OCI-M1 (cell line): ENCODE results near the gene RAB35.

Source experiments
- DNase-seq: peaks from one replicate; lab custom pipeline; 2025; lab: John Stamatoyannopoulos, UW

The RAB35 gene

DNA sequence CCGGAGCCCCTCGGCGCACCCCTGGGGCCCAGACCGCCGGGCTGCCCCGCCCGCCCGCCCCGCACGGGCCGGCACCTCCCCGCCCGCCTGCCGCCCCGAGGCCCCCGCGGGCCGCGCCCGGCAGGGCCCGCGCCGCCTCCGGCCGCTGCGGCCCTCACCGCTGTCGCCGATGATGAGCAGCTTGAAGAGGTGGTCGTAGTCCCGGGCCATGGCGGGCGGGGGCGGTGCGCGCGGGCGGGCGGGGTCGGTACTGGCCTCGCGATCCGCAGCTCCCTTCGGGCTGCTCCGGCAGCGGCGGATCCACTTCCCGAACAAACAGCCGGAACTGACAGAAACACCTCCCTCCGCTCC, at the start of gene RAB35:
RAB35 (minus strand) TSS at position 313 of the 351 bp plus-strand sequence; CDS start at position 210, 103 bp downstream.
- DNase-seq: no peak

- no peak for DNase-seq
These were observed 47.7 kb upstream of the RAB35 start for GRCh38 chr12:120164293-120164692.

- DNase-seq: no peak
These were observed 46.2 kb upstream of the RAB35 start for GRCh38 chr12:120162763-120163162.

DNA sequence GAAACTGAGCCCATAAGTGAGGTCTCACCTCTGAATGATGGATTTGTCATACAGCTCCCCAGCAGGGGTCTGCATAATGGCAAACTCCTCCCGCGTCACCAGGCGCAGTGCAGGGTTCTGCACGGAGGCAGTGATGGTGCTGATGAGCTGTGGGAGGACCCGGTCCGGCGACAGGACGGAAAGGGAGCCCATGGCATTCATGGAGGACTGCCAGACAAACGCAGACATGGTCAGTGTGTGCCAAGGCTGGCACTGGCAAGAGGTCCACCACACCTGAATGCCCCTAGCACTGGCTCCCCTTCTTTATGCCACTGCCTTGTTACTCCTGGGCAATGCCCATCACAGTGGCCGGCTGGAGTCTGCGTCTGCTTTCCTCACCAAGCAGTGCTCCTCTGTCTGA, 45.3 kb upstream of the RAB35 start:
- no peak for DNase-seq

- no peak for DNase-seq
These were observed 43.1 kb upstream of the RAB35 start for GRCh38 chr12:120159509-120160237.

- DNase-seq: no peak
These were observed 41.8 kb upstream of the RAB35 start for GRCh38 chr12:120158351-120158750.

GRCh38 chr12:120157678-120158077, 41.1 kb upstream of the RAB35 start:
- no peak for DNase-seq

GRCh38 chr12:120156315-120157259, 40.0 kb upstream of the RAB35 start:
- DNase-seq: no peak

- DNase-seq: no peak
These were observed 38.5 kb upstream of the RAB35 start for GRCh38 chr12:120155072-120155471.

DNA sequence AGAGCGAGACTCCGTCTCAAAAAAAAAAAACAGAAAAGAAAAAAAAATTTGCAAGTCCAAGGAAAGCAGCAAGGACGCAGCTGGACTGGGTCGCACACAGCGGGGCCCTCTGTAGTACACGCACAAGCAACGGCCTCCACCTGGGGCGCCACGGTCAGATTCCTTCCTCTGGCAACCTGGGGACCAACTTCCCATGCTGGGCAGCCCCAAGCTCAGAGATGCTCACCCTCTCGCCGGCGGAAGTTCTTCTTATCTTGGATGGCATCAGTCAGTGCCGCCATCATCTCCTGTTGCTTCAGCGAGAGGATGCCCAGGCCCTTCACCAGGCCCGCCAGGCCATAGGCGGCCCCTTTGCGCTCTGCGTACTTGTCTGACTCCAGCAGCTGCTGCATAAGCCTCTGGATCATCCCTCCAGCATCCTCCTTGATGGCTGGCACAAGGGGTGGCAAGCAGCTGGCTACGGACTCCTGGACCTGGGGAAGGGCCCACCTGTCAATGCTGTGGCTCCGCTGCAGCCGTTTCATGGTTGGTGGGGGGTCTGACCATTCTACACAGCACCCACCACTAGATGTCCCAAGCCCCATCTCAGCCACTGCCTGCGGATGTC, 34.5 kb upstream of the RAB35 start:
- DNase-seq: no peak

DNA sequence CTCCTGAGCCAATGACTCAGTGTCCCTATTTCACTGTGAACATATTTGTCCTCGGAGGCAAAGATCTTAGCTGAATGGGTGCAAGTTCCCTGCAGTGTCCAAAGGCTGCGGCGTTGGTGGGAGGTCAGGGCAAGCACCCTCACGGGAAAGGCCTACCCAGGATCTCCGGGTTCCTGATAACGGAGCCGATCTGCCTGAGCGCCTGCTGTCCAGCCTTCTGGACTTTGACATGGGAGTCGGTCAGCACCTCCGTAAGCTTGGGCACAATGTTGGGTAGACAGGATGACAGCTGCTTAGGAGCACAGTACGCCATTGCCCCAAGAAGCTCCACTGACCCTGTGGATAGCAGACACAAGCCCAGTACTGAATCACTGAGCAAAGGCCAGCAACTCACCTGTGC, 31.5 kb upstream of the RAB35 start:
- no peak for DNase-seq

GRCh38 chr12:120145164-120145563, 28.6 kb upstream of the RAB35 start:
- no peak for DNase-seq

DNA sequence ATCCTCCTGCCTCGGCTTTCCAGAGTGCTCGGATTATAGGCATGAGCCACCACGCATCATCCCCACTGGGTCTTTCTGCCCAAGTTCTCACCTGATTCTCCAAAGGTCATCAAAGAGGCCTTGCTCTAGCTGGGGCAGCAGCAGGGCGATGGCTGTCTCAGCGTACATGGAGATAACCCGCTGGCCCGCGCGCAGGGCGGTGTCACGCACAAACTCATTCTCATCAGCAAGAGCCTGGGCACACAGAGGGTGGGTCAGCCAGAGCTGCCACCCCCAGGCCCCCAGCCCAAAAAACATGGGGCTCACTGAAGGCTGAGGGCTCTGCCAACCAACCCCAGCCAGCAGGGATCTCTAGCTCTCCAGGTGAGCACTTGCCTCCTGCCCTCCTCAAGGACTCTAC, 27.7 kb upstream of the RAB35 start:
- no peak for DNase-seq

DNA sequence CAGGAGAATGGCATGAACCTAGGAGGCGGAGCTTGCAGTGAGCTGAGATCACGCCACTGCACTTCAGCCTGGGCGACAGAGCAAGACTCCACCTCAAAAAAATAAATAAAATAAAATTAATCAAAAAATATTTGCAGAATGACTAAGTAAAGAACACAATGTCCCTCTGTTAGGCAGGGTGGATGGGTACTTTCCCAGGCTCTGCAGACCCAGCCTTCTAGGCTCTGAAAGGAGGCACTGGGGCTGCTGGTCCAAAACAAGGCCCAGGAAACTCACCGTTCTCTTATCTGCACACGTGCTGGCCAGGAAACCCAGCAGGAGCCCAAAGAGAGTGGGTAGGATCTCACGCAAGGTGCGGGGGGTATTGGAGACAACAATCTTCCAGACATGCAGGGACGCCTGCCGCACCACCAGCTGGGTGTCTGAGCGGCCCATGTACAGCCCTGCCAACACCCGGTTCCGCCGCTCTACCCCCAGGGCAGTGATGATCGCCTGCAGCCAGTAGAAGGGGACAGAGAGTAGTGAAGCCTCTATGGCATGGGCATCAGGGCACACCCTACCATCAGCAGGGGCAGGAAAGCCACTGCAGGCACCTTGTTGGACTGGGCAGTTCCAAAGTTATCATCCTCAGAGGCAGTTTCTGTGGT, 25.8 kb upstream of the RAB35 start:
- no peak for DNase-seq

DNA sequence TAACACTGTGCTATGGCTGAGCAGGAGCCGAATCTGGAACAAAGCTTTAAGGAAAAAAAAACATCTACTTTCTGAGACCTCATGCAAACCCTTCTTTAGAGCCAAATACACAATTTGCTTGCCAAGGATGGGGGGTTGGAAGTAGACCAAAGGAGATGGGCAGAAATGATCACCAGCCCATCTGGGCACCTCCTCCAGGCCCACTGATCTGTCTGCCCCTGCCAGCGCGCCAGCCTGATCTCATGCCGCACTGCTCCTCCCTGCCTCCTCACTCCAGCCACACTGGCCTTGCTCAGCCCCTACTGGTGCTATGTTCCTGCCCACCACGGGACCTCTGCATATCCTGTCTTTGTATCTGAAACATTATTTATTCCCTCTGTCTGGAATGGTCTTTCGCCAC, 24.8 kb upstream of the RAB35 start:
- DNase-seq: no peak

DNA sequence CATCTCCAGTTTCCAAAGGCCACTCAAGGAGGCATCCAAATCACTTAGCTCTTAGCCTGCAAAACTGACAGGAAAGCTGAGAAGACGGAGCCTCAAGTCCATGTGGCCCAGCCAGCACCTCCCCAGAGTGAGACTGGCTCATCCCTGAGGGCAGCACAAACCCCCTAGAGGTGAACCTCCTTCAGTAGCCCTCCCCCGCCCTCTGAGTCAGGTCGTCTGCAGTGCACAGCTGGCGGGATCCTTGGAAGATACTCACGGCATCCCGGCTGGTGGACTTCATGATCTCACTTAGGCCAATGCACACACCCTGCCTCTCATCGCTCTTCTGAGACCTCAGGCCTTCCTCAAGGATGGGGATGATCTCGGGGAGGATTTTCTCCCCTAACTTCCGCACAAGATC, 24.1 kb upstream of the RAB35 start:
- no peak for DNase-seq

GRCh38 chr12:120139958-120140357, 23.4 kb upstream of the RAB35 start:
- no peak for DNase-seq

DNA sequence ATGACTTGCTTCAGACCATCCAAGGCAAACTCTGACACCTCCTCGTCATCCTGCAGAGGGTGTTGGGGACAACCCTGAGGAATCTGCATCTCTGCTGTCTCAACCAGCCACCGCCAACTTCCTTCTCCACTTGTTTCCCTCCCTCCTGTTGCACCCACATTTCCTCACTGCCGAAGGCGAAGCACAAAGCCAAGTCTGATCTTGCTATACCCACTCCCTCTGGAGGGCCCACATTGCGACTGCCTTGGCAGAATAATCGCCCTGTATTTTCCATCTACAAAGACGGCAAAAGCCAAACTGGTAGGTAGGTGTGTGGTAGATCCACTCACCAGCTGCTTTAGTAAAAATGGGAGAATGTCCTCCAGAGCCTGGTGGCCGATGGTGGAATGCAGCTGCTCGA, 21.8 kb upstream of the RAB35 start:
- DNase-seq: no peak

DNA sequence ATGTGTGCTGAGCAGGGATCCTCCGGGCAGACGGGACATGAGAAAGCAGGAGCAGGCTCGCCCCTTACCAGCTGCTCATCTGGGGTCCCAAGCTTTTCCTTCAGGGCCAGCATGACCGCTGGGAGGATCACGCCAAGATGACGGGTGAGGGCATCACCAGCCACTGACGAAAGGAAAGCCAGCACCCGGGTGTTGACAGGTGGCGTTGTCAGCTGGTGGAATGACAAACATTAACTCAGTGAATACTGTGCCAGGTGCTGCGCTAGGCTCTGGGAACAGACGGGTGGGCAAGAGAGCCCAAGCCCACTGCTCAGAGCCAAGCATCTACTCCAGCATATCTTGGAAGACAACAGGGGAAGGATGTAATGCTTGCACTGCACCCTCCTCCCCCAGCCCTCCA, 21.3 kb upstream of the RAB35 start:
- no peak for DNase-seq

GRCh38 chr12:120136093-120136770, 19.7 kb upstream of the RAB35 start:
- DNase-seq: no peak

DNA sequence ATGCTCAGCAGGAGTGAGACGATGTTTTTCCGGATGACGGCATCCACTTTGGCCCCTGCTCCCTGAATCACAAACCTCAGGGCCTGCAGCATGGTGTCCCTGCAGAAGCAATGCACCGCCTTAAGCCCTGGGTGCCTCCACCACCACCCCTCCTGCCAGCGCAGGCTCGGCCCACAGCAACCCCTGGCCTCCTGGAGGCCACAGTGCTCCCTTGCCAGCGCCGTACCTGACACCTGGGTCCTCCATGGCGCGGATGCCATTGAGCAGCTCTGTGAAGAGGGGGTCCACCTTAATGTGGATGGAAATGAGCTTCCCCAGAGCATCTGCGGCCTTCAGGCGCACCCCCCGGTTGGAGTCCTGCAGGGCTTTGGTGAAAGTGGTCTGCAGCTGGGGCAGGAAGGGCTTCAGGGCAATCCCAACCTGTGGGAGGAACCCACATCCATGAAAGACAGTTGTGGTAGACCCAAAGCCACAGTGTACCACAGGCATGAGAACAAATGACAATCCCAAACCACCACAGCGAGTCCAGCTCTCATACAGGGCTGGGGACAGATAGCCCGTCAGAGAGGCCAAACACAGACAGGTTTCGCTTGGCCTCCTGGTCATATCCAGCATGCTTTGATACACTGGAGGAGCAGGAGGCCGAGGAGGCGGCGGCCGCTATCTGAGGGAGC, 17.9 kb upstream of the RAB35 start:
- no peak for DNase-seq
